ENCODE results near the gene PLXNC1. TPM values are rescaled to one million over a fixed set of nuclear protein-coding genes. Genes with fewer than 3 reads are reported as not detected.

The PLXNC1 gene
- total and polyA plus RNA-seq, 5 experiments from 2014 or later = 2.9 to 9.4 (median 4.1) TPM

GRCh38 chr12:94175763-94176668 is 27.6 kb downstream of the PLXNC1 start:
- Mint-ChIP-seq H3K9me3 (peaks cover 0 to 11% (median 3%) of the 10 kb centered on the region in 9 donors), H3K27ac (peak overlapping the region in 2 of 10 donors; percentile 7 to 23), H3K36me3 (peaks cover 9 to 14% (median 12%) of the 10 kb centered on the region in 3 donors), H3K4me1 (peaks cover 26 to 60% (median 44%) of the 10 kb centered on the region in 4 donors), H3K4me3 (peak overlapping the region in 4 of 10 donors; percentile 11 to 33 (median 22)), H3K27me3 (no peaks in the 10 kb centered on the region)
- no peak for DNase-seq
- ATAC-seq = no peak
- POLR2A ChIA-PET = no interaction called here

DNA sequence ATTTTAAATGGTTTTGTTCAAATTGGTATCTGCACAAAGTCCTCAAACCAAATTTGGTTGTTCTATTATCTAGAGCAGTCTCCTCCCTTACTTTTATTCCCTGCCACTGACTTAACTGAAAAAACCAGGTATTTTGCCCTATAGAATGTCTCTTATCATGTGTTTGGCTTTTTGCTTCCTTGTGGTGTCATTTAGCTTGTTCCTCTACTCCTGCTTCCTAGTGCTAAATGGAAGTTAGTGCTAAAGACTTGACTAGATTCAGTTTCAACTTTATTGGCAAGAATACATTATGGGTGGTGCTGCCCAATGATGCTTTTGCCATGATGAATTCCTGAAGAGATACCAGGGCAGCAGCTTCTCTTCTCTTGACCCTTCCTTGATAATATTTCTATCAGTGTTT is 29.7 kb downstream of the PLXNC1 start:
- ATAC-seq (no peak), DNase-seq (no peak)
- POLR2A ChIA-PET = no interaction called here
- no peak overlapping the region for H3K4me3 Mint-ChIP-seq
- no peaks in the 10 kb centered on the region for H3K27me3 Mint-ChIP-seq
- H3K4me1 Mint-ChIP-seq = peaks cover 25 to 48% (median 33%) of the 10 kb centered on the region in 4 donors
- H3K9me3 Mint-ChIP-seq = peaks cover 0 to 11% (median 3%) of the 10 kb centered on the region in 9 donors
- H3K36me3 Mint-ChIP-seq = peaks cover 8 to 12% (median 9%) of the 10 kb centered on the region in 3 donors
- no peak overlapping the region for H3K27ac Mint-ChIP-seq

GRCh38 chr12:94178882-94179281 is 30.5 kb downstream of the PLXNC1 start:
- Mint-ChIP-seq H3K4me1 (peaks cover 23 to 40% (median 25%) of the 10 kb centered on the region in 4 donors), H3K27ac (no peak overlapping the region), H3K27me3 (no peaks in the 10 kb centered on the region), H3K9me3 (peaks cover 0 to 11% (median 3%) of the 10 kb centered on the region in 9 donors), H3K36me3 (peaks cover 8 to 12% (median 9%) of the 10 kb centered on the region in 3 donors), H3K4me3 (no peak overlapping the region)
- DNase-seq = no peak
- POLR2A ChIA-PET = no interaction called here
- ATAC-seq = no peak

- no peak for DNase-seq
- no peak for ATAC-seq
- H3K9me3 Mint-ChIP-seq = peaks cover 0 to 11% (median 3%) of the 10 kb centered on the region in 9 donors
- POLR2A ChIA-PET = interaction anchor here (0.6 kb wide), 1 partner anchor 1962 kb away, joined by 5 read pairs; no protein-coding TSS in a partner anchor
- H3K27ac Mint-ChIP-seq = no peak overlapping the region
- H3K4me1 Mint-ChIP-seq = peaks cover 16 to 31% (median 17%) of the 10 kb centered on the region in 4 donors
- H3K27me3 Mint-ChIP-seq = no peaks in the 10 kb centered on the region
- no peak overlapping the region for H3K4me3 Mint-ChIP-seq
- peaks cover 8 to 12% (median 9%) of the 10 kb centered on the region in 3 donors for H3K36me3 Mint-ChIP-seq
Measured at GRCh38 chr12:94179723-94180122, 31.3 kb downstream of the PLXNC1 start.

GRCh38 chr12:94180558-94181296 is 32.4 kb downstream of the PLXNC1 start:
- DNase-seq = peak in 1 of 10 donors; percentile 25
- H3K36me3 Mint-ChIP-seq = peaks cover 8 to 14% (median 9%) of the 10 kb centered on the region in 3 donors
- ATAC-seq = no peak
- H3K4me3 Mint-ChIP-seq = no peak overlapping the region
- H3K27me3 Mint-ChIP-seq = no peaks in the 10 kb centered on the region
- POLR2A ChIA-PET = no interaction called here
- H3K9me3 Mint-ChIP-seq = peaks cover 0 to 11% (median 3%) of the 10 kb centered on the region in 9 donors
- peak overlapping the region in 2 of 10 donors; percentile 45 to 84 for H3K27ac Mint-ChIP-seq
- H3K4me1 Mint-ChIP-seq = peaks cover 6 to 27% (median 13%) of the 10 kb centered on the region in 4 donors

DNA sequence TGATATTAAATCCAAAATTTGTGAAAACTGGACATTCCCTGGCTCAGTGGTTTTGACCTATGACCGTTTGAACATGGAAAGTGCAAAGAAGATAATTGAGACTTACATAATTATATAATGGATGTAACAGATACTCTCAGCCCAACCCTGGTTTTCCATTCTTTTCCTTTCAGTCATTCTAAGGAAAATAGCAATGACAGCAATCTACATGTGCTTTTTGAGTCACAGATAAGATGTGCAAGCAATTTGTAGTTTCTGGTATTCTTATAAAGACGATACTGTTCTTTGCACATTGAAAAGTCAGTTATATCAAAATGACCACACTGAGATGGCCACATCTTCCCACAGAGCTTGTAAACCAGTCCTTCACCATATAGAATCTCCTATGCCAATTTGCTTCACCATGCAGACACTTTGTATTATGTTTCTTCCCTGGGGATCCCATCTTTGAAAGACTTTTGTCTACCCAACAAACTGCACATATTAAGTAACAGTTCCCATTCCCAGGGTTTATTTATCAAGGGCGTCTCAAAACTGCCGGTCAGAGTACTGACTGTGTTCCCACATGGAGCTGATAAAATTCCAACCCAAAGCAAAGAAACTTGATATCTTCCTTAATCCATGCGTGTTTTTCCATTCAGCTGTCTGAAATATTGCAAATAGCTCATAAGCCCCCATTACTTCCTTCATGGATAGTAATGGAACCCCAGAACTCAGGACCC is 34.8 kb downstream of the PLXNC1 start:
- DNase-seq (no peak), ATAC-seq (no peak)
- Mint-ChIP-seq H3K9me3 (peaks cover 0 to 4% (median 3%) of the 10 kb centered on the region in 9 donors), H3K27ac (no peak overlapping the region), H3K27me3 (no peaks in the 10 kb centered on the region), H3K36me3 (peaks cover 5 to 10% (median 7%) of the 10 kb centered on the region in 3 donors), H3K4me3 (no peak overlapping the region), H3K4me1 (peaks cover 0 to 18% (median 8%) of the 10 kb centered on the region in 4 donors)
- POLR2A ChIA-PET = no interaction called here

DNA sequence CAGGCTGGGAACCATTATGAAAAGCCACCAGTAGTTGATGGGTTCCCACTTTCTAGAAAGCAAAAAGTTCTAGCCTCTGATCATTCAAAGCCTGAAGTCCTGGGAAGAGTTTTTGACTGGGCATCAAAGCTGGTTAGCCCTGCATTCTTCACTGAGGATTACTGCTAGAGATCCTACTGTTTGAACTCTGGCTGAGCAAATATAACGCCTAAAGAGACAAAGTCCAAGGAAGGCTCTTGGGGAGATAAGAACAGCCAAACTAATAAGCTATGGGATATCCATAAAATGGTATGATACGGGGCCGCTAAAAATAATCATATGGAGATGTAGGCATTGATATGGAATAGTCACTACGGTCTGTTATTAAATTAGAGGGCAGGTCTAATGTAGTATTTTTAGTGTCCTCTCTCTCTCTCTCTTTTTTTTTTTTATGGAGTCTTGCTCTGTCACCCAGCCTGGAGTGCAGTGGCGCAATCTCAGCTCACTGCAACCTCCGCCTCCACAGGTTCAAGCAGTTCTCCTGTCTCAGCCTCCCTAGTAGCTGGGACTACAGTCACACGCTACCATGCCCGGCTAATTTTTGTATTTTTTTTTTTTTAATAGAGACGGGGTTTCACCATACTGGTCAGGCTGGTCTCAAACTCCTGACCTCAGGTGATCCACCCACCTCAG is 35.5 kb downstream of the PLXNC1 start:
- H3K4me3 Mint-ChIP-seq = no peak overlapping the region
- no peak overlapping the region for H3K27ac Mint-ChIP-seq
- peaks cover 2 to 7% (median 4%) of the 10 kb centered on the region in 3 donors for H3K36me3 Mint-ChIP-seq
- POLR2A ChIA-PET = no interaction called here
- peaks cover 0 to 18% (median 8%) of the 10 kb centered on the region in 4 donors for H3K4me1 Mint-ChIP-seq
- H3K27me3 Mint-ChIP-seq = no peaks in the 10 kb centered on the region
- peaks cover 0 to 3% (median 0%) of the 10 kb centered on the region in 9 donors for H3K9me3 Mint-ChIP-seq
- ATAC-seq (no peak), DNase-seq (no peak)

DNA sequence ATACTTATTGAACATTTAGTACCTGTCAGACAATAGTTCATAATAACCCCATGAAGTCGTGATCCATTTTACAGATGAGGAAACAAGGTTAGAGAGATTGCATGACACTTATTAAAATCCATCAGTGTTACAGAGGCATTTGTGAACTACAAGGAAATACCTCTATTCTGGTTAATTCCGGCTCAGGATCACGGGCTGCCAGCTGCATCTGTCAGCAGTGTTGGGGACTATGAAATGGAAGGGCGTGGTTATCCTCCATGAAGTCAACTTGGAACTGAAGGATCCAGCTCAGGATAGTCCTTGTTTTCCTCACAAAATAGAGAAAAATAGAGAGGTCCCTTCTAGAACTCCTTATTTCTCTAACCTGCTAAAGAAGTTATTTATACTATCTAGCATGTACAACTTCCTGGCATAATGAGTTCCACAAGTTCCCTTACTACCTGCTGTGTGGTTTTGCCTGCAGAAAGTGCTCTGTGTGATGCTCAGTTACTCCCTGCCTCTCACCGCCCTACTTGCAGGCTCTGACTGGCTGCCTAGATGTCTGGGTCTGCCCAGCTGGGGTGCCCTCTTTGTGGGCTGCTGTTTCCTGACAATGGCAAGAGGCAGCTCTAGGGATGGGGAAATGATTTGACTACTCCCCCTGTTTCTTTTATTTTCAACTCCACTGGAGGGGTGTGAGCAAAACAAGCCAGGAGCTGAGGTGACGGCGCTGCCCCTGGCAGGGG is 36.8 kb downstream of the PLXNC1 start:
- Mint-ChIP-seq H3K36me3 (peaks cover 0 to 7% (median under 1%) of the 10 kb centered on the region in 3 donors), H3K9me3 (peaks cover 0 to 3% (median 0%) of the 10 kb centered on the region in 9 donors), H3K4me1 (peaks cover 0 to 13% (median 6%) of the 10 kb centered on the region in 4 donors), H3K27me3 (no peaks in the 10 kb centered on the region), H3K27ac (peak overlapping the region in 1 of 10 donors; percentile 64), H3K4me3 (no peak overlapping the region)
- POLR2A ChIA-PET = no interaction called here
- DNase-seq (no peak), ATAC-seq (no peak)

DNA sequence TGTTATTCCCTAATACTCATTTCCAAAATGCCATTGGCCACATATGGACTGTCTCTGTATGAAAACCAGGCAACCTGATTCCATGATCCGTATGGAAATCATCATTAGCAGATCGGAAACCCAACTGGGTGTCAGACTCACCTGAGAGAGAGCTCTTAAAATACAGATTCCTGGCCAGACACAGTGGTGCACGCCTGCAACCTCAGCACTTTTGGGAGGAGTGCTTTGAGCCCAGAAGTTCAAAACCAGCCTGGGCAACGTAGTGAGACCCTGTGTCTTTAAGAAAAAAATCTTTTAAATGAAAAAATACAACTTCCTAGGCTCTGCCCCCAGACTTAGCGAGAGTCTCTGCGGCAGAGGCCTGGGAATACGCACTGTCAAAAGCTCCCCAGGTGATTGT is 37.4 kb downstream of the PLXNC1 start:
- Mint-ChIP-seq H3K27me3 (no peaks in the 10 kb centered on the region), H3K9me3 (peaks cover 0 to 5% (median 0%) of the 10 kb centered on the region in 9 donors), H3K27ac (no peak overlapping the region), H3K36me3 (peaks cover 0 to 9% (median 4%) of the 10 kb centered on the region in 3 donors), H3K4me1 (peaks cover 0 to 10% (median 5%) of the 10 kb centered on the region in 4 donors), H3K4me3 (no peak overlapping the region)
- POLR2A ChIA-PET = no interaction called here
- DNase-seq = no peak
- no peak for ATAC-seq

DNA sequence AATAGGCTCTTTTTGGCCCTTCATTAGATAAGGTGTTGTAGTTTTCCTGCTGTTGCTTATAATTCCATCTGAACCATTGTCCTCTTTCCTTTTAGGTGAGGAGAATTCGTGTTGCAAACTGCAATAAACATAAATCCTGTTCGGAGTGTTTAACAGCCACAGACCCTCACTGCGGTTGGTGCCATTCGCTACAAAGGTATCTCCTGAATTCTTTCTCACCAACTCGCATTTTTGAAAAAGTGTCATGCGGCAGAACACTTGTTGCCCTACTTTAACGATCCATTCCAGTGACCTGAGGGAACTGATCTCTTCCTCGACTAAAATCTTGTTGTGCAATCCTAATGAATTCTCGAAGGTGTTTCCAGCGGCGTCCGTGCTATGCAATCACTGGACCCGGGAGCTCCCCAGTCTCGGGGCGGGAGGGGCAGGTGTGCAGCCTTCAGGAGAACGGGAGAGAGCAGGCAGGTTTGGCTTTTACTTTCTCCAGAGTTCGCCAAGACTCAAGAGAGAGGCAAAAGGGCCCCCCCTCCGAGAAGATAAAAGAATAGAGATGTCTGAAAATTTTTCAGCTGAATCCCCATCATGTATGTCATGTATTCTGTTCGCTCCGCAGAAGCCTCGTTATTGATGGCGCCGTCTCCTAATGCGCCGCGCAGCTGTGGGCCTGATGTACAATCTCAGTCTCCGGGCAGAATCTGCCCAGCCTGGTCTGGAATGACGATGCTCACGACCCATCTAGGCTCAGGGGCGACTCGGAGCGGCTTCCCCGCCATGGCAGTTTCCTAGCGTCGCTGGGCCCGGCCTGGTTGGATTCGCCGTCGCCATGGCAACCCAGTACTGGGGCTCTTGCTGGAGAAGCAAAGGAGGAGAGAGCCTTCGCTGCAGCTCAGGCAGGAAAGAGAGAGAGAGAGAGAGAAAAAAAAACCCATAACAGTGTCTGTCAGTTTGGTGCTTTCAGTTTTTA is 38.2 kb downstream of the PLXNC1 start:
- Mint-ChIP-seq H3K4me3 (no peak overlapping the region), H3K9me3 (peaks cover 0 to 8% (median 0%) of the 10 kb centered on the region in 9 donors), H3K27me3 (no peaks in the 10 kb centered on the region), H3K36me3 (peaks cover 3 to 10% (median 6%) of the 10 kb centered on the region in 3 donors), H3K27ac (no peak overlapping the region), H3K4me1 (peaks cover 0 to 9% (median 4%) of the 10 kb centered on the region in 4 donors)
- POLR2A ChIA-PET = no interaction called here
- no peak for ATAC-seq
- DNase-seq = no peak
